GM21360 (cell line): Measurements from ENCODE around the gene DDB1.
A peak's percentile ranks its signal among the peaks of the same experiment; 100 is the strongest.

Experiments
- ATAC-seq: cut with Tn5 transposase; IDR thresholded peaks from one replicate; pipeline ENCODE4 v1.9.1; 2021; ENCODE audit warnings: mild to moderate bottlenecking, moderate library complexity; ENCODE audit not compliant: unreplicated experiment

Gene DDB1

DNA sequence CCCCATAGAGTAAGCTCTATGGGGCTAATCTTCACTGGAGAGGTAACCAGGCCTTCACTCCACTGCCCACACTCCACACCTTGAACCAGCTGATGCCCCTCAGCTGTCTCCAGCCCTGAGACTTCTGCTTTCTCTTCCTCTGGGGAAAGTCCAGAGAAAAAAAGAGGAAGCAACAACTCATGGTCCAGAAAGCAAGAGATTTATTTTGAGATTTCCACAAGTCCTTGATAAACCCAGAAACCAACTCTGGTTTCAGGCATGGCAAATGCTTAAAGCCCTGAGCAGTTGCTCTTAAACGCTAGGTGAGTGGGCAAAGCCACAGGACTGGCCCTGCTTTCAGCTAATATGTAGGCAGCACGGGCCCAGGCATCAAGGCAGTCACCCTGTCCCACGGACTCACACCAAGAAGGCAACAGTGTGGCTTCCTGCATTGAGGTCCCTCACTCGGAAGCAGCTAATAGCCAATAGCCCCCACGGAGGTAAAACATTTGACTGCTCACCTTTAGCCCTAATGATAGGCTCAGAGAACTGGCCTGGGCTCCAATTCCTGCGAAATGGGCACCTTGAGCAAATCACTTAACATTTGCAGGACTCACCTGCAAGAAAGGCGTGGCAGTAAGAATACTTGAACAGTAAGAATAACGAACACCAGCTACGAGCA, 24.5 kb upstream of the DDB1 start:
- ATAC-seq = peak; percentile 46

DNA sequence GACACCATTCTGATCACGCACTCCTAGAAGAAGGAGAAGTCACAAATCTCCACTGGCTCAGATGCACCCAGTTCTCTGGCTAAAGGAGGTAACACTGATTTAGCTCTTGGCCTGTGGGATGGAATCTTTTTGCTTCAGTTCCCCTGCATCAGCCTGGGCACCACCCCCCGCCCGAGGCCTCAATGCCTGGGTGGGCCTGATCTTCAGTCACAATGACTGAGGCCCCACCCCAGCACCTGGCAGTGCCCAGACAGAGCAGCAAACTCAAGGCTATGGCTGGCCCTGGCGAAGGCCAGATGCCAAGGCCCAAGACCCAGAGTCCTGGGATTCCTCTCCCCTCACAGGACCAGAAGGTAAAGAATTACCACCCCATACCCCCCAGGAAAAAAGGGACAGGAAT, 23.8 kb upstream of the DDB1 start:
- ATAC-seq = no peak

DNA sequence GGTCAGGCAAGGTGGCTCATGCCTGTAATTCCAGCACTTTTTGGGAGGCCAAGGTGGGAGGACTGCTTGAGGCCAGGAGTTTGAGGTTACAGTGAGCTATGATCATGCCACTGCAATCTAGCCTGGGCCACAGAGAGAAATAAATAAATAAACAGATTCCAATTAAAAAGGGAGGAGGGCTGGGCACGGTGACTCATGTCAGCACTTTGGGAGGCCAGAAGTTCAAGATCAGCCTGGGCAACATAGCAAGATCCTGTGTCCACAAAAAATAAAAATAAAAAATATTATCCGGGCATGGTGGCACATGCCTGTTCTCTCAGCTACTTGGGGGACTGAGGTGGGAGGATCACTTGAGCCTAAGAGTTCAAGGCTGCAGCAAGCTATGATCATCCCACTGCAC, 21.3 kb upstream of the DDB1 start:
- no peak for ATAC-seq

DNA sequence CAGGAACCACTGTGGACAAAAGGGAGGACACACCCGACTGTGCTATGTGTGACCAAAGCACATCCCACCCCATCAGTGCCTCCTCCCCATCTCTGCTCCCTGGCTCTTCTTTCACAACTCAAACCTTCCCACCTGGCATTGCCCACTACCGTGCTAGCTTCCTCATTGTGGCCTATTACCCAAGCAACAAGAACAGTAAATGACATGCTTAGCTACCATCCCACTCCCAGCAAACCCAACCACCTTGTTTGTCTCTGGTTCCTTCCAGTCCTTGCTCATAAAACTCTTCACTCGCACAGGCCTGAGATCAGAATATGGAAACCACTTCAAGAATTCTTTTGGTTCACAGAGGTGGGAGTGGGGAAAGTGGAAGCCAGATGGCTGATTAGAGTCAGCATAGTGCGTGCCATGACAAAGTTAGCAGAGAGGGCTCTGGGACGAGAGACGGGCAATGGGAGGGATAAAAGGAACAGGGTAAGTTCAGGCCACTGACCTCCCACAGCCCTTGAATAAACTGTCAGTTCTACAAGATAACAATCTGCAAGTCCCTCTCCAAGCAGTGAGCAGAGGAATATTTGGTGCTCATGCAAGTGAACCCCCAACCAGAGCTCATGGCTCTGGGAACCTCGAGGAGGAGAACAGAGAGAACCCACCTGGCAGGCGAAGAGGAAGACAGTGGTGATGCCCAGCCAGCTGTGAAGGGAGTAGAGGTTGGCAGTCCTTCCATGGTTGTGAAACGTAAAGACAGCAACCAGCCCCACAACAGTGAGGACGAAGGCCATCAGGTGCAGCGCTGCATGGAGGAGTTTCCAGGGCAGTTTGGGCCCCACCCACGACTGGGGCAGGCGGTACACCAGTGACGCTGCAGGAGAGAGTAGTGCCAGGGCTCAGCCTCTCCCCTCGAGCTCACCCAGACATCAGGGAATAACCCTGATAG, 20.5 kb upstream of the DDB1 start:
- ATAC-seq = no peak

DNA sequence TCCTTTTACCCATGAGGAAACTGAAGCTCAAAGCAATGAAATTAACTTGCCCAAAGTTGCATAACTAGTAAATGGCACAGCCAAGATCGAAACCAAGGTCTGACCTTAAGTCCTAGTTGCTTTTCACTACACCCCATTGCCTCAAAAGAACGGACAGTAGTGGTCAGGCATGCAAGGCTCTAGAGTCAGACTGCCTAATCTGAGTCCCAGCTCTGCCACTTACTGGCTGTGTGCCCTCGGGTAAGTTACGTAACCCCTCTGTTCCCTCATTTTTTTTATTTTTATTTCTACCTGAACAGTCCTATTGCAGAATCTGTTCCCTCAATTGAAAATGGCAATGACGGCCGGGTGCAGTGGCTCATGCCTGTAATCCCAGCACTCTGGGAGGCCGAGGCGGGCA, 19.1 kb upstream of the DDB1 start:
- ATAC-seq = no peak

DNA sequence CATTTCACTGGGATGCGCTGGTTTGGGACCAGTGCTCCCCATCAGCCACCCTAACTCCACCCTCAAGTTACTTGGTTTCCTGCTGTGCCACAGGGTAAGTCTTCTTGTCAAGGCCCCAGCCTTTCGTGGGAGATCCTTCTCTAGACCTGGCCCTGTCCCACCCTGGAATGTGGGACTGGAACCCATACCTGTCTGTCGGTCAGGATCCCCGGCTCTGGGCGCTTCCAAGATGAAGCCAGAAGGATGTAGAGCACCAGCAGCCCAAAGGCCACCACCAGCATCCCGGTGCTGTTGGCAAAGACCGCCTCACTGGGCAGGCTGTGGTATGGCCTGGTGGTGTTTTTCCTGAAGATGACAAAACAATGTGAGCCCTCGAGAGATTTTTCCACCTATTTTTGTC, 17.9 kb upstream of the DDB1 start:
- no peak for ATAC-seq

DNA sequence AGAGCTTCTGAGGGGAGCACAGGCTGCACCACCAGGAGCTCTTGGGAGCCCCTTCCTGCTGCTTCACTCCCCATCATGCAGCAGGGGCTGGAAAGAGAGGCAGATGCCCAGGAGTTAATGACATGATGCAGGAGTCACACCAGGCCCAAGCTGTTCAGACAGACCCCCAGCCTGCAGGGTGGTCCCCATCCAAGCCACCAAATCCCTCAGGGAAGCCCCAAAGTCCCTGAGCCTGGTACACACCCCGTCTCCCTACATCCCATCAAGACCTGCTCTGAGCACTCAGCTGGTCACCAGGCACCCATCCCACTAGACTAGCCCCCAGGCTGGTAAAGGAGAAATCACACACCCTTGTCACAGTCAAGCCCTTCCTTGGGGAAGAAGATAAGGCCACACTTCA, 17.4 kb upstream of the DDB1 start:
- no peak for ATAC-seq

DNA sequence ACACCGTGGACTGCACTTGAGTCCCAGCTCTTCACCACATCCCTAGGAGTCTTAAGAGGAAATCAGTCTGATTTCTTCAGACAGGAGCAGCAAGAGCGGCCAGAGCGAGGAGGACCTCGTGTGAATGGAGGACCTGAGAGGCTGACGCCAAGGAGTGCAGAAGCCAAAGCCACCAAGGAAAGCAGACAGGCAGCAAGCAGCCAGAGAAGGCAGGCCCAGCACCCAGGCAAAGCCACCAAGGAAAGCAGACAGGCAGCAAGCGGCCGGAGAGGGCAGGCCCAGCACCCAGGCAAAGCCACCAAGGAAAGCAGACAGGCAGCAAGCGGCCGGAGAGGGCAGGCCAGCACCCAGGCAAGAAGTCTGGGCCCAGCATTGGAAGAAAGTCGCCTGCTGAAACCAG, 17.0 kb upstream of the DDB1 start:
- ATAC-seq = no peak

DNA sequence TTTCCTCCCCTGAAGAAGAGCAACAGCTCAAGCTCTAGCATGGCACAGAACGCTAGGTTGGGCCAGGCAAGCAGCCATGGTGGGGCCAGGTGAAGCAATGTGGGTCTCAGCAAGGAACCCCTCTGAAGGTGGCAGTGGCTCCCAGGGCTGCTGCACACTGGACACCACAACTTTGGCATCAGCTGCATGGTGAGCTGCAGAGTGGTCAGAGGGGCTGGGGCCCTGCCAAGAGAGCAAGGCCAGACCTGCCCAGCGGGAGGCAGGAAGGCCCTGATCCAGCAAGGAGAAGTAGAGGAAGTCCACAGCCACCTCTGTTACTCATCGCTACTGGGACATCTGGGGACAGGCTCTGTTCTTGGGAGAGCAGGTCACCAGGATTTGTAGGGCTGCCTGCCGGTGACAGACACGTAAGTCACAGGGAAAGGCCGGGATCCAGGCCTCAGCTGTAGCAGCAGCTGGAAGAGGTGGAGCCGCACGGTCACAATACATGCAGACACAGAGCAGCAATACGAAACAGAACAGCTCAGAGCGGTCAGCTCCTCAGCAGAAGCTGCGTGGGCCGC, 16.4 kb upstream of the DDB1 start:
- no peak for ATAC-seq

DNA sequence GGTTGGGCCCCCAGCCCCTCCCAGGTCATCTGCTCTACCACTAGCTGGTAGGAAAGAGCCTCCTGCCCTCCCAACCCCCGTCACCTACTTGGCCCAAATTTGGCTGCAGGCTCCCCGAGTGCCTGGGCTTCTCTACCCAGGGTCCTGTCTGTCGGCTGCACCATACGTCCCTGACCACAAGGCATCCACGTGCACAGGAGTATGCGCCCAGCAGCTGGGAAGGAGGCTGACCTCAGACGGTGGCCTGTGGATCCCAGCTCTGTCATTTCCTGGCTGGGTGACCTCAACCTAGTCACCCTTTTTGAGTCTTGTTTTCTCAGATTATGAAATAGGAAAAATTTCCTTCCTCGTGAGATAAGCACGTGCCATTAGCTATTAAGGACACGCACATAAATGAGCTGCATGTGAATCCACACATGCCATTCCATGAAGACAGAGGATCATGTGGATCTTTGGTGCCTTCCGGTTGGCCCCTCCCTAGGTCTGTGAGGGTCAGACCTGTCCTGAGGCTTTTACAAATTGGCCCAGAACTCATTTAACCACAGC, 15.1 kb upstream of the DDB1 start:
- no peak for ATAC-seq

DNA sequence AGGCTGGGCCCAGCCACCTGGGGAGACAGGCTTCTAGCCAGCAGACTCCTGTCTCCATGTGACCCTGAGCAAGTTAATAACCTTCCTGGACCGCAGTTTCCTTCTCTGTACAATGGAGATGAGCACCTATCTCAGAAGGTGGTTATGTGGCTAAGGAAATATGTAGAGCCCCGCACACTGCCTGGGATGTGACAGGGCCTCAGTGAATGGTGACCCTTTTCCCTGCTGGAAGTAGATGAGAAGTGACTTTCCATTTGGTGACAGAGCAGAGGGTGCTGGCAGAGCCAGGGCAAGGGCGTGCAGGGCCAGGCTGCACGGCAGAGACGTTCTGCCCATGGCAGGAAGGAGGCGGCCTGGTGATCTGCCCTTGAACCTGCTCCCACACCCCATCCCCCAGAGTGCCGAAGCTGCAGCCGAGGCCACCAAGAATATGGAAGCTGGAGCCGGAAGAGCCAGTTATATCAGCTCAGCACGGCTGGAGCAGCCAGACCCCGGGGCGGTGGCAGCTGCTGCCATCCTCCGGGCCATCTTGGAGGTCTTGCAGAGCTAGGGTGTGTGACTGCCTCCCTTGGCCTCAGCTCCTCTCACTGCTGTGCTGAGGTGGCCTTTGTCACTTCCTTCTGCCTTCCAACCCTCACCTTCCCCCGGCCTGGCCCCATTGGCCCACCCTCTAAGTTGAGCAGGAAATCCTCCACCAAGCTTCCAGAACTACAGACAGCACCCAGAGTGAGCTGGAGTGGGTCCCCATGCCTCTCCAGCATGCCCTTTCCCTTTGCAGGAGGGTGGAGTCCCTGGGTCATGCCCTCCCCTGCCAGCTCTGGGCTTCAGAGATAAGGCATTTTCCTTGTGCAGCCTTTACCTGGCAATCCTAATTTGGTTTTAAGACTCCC, 13.3 kb upstream of the DDB1 start:
- no peak for ATAC-seq

DNA sequence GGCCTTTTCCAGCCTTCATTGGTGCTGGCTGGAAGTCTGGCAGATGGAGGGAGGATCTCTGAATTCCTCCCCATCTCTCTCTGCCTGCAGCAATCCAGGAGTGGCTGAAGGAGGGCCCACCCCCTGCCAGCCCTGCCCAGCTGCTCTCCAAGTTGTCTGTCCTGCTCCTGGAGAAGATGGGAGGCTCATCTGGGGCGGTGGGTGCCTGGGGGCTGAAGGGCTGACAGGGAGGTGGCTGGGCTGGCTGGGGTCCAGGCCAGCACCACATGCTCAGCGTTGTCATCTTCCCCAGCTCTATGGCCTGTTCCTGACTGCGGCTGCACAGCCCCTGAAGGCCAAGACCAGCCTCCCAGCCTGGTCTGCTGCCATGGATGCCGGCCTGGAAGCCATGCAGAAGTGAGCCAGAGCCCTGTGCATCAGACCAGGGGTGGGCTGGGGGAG, 12.3 kb upstream of the DDB1 start:
- no peak for ATAC-seq

DNA sequence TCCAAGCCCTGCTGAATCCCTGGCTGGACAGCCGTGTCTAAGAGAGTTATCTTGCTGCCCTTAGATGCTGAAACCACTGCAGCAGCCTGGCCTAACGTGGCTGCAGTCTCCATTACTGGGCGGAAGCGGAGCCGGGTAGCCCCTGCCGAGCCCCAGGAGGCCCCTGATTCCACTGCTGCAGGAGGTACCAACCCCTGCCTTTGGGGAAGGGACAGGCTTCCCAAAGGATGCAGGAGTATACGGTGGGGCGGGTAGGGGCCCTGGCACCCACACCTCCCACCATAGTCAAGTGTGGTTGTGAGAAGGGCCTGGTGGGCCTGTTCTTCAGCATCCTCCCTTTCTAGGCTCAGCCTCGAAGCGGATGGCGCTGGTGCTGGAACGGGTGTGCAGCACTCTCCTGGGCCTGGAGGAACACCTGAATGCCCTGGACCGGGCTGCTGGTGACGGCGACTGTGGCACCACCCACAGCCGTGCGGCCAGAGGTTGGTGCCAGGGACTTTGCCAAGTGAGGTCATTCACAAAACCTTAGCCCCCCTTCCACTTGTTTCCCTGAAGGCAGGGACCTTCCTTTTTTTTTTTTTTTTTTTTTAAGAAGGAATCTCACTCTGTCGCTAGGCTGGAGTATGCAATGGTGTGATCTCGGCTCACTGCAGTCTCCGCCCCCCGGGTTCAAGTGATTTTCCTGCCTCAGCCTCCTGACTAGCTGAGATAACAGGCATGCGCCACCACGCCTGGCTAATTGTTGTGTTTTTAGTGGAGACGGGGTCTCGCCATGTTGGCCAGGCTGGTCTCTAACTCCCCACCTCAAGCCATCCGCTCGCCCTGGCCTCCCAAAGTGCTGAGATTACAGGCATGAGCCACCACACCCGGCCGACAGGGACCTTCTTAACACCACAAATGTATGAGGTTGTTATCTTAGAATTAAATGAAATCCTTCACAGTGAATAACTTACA, 11.2 kb upstream of the DDB1 start:
- ATAC-seq = no peak

DNA sequence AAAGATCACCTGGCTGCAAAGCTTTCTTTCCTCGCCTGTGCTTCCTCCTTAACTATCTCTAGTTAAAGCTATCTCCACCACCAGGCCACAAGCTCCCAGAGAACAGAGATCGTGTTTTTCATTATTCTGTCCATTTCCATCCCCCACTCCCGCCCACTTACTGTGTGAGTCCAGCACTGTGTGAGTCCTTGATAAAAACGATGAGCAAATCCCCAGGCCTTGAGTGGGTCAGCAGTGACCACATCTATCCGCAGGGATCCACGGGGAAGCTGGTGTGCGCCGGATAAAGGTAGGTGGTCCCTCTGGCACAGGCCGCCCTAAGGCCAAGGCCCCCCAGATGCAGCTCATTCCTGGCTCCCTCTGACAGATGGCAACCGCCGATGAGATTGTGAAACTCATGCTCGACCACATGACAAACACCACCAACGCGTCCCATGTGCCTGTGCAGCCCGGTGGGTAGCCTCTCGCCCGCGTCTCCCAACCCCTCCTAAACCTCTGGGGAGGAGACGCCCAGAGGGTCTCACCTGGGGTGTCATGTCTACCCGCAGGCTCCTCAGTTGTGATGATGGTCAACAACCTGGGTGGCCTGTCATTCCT, 9.4 kb upstream of the DDB1 start:
- no peak for ATAC-seq

DNA sequence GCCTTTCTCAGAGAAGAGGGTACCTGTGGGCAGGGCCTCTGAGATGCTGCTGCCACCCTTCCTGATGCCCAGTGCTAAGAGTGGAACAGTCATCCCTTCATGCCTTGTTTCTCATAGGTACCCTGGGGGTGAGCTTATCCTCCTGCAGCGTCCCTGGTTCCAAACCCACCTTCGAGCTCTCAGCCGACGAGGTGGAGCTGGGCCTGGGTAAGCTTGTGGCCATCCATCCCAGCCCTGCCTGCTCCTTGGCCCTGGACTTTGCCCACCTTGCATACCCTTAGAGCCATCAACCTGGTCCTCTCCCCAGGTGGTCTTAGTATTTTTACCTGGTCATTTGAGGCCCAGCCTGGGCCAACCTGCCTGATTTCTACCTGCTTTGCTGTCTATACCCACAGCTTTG, 8.8 kb upstream of the DDB1 start:
- no peak for ATAC-seq

DNA sequence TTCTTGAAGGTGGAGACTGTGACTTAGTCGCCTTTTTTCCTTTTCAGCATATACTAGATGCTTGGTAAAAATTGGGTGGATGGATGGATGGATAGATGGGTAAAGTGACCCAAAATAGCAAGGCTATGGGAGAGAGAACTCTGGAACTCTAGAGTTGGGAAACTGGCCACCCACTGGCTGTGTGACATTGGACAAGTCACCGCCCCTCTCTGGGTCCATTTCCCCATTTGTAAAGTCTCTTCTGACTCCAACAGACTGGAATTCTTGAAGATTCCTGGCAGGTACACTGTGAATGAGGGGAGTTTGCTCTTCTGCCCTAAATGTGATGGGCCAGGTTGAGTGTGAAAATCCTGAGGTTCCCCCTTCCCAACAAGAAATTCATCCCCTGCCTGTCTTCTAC, 8.1 kb upstream of the DDB1 start:
- no peak for ATAC-seq

DNA sequence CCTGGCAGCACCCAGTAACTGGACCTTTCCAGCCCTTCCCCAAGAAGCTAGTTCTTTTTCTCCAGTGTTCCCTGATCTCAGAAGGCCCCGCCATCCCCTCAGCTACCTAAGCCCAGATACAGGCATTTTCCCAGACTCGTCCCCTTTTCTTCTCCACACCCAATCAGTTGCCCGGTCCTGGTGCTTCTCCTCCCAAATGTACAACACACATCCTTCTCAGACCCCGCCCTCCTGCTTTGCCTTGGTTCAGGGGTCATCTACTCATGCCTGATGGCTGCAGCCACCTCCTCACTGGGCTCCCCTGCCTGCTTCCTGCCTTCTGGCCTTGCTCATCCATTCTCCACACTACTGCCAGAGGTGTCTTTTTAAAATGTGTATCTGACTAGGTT, 6.6 kb upstream of the DDB1 start:
- no peak for ATAC-seq

DNA sequence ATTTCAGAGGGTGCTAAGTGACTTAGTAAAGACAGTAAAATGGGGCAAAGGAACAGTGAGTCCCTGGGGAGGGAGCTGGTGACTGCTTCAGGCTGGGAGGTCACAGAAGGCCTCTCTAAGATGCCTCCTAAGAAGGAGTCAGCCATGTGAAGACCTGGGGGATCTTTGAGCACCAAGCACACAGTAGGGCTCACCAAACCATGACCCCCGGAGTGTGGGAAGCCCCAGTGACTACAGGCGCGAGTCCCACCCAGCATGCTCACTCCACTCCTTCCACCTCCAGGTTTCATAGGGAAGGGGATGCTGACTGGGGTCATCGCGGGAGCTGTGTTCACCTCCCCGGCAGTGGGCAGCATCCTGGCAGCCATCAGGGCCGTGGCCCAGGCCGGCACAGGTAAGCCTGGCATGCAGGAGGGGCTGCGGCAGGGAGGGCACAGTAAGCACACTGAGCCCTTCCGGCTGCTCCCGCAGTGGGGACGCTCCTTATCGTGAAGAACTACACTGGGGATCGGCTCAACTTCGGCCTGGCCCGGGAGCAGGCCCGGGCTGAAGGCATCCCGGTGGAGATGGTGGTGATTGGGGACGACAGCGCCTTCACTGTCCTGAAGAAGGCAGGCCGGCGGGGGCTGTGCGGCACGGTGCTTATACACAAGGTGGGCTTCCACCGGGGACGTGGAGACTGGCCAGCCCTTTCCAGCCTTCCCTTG, 6.0 kb upstream of the DDB1 start:
- ATAC-seq = no peak
